GM21825 (cell line): ENCODE results near the gene RASA3.
"Not testable (repeated sequence)": the region's sequence is repeated elsewhere in the genome, so short reads cannot be mapped to it uniquely, and the experiment has no call there.

Experiments
- ATAC-seq: cut with Tn5 transposase; IDR thresholded peaks from one replicate; pipeline ENCODE4 v1.9.1; 2021; ENCODE audit warnings: mild to moderate bottlenecking, moderate library complexity; ENCODE audit not compliant: unreplicated experiment

The RASA3 gene

DNA sequence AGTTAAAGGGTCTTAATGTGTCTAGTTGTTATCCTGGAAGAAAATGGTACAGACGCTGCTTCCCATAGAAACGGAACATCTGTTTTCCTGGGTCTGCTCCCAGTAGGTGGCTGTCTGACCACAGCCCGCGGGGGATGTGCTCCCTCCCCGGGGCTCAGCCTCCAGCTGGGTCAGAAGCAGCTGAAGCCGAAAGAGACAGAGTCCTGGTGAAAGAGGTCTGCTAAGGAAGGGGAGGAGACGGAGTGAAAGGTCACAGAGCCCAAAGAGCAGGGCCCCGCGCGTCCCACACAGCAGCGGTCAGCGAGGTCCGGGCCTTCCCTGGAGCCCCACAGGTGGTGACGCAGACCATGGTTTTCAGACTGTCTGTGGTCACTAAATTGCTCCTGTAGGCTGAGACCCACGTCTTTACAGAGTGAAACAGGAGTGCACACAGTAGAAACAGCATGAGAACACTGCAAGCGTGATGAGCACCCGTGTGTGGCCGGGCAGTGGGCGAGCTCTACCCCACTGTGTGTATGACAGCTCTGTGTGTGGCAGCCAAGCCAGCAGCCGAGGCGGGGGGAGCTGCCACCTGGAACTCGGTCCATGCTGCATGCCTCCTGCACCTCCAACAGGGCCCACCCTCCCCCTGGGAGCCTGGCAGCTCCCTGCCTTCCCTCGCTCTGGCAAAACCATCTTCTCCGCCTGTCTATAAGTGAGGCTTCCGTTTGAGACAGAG, 106.5 kb downstream of the RASA3 start:
- ATAC-seq, result no peak

DNA sequence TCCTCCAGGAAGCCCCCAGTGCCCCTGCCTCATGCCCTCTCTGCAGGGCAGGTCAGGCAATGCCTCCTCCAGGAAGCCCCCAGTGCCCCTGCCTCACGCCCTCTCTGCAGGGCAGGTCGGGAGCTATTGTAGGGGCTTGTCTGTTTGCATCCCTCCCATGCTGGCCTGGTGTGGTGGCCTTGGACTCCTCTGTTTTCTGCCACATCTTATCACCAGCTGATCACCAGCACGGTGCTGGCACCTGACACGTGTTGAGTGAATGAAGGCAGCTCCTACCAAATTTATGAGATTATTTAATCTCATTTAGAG, 107.1 kb downstream of the RASA3 start:
- ATAC-seq, result no peak

DNA sequence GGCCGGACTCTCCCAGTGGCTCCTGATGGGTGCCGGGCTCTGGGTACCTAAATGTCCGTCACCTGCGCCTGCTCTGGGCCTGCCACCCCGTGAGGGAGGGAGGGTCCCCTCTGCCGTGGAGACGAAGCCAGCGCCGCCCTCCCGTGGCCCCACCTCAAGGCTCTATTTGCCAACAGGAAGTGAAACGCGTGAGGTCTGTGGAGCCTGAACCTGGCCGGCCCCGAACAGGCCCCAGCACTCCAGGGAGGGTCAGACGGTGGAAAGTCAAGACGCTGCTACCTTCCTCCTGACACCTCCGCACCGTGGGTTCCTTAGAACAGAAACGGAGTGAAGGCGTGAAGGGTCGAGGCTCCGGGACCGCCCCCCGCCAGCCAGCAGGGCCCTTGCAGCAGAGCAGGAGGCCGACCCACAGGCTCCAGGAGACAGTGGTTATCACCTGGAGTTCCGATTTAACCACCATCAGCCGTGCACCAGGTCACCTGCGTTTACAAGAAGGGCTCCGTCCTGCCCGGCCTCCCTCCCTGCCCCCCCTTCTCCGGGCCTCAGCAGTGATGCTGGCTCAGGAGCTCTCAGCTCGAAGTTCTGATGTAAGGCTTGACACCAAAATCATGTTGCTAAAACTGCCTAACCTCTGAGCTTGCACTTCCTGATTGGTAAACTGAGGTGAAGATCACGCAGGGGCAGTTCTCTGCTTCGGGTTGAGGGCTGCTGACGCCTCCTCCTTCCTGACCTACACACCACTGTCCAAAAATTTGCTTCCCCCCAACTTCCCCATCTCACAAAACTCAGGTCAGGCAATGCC, 107.6 kb downstream of the RASA3 start:
- peak; percentile 68 for ATAC-seq

DNA sequence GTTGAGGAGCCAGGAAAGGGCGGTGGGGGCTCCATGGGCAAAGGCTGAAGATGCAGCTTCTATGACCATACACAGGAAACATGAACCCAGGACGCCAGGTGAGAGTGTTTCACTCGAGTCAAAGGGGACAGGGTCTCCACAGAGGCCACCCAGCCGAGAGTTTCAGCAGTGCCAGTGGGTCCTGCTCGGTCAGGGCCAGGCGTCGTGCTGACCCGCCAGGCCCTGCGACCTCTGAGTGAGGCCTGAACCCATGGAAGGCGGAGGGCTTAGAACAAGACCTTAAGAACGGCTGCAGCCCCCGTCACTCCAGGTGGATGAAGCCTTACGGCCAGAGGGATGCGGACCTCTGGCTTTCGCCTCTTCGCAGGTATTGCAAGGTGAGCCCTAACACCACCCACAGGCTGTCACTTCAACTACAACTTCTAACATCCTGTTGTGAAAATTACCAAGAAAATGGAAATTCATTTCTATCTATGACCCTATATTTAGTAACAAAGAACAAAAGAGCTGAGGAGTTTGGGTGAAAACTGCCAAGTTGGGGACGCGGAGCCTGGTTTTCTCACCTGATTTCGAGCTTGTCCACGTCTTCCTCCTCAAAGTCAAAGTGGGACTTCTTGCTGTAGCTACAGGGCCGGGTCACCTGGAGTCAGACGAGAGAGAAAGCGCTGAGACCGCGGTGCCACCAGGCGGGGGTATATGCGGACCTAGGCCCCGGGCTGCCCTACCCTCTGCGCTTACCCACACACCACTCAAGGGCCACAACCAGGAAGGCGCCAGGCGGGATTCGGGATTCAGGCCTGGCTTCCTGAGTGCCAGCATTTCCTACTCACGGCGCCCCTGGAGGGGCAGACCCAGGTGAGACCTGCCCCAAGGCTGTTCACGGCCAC, 108.5 kb downstream of the RASA3 start:
- no peak for ATAC-seq

DNA sequence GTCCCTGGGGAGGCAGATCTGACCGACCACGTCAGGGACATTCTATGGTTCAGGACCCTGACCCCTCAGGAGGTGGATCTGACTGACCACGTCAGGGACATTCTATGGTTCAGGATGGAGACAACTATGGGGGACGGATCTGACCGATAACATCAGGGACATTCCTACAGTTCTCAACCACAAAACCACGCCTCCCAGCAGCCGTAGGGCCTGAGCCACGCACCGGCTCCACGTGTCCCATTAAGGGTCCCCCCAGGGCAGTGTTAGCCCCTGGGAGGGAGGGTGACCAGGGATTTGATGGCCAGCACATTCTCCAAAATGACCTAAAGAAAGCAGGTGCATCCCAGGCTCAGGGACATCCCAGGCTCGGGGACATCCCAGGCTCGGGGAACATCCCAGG, 109.5 kb downstream of the RASA3 start:
- ATAC-seq, result no peak

DNA sequence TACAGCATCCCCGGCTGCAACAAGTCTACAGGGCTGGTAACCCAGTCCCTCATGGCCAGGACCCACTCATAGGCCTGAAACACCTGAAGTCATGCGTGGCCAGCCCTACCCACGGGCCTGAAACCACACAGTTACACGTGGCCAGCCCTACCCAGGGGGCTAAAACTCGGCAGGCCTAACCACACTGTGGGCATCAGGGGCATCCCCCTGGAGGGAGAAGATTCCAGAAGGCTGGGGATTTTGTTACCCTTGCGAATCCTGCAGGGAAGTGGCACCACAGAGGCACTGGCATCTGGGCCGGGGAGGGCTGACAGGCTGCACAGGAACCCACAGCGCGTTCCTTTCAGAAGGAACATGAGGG, 110.1 kb downstream of the RASA3 start:
- ATAC-seq, result no peak

DNA sequence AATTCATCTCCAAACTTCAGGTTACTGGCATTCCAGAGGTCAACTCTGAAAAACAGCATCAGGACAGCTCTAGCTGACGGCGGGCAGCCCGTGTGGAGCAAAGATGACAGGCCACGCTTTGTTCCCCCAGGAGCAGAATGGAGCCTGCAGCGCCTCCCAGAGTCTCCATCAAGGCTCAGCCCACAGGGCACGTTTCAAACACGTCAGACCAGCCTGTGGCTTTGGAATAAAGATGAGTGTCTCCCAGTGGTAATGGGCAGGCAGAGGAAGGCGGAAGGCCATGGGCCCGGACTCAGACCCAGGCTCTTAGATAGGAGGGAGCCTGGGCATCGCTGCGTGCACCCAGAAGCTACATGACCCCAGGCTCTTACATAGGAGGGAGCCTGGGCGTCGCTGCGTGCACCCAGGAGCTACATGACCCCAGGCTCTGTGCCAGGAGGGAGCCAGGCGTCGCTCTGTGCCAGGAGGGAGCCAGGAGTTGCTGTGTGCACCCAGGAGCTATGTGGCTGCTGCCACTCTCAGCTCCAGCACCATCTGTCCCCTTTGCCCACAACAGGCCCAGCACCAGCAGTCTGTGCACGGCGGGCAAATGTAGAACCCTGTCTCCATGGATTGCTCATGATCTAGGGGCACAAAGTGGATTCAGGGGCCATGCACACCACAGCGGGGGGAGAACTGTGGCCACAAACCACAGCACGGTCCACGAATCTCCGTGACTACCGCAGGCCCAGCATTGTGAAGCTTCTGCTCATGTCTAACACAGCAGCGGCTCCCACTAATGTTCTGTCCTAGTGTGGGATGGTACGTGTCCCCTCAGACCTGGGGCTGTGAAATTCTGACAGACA, 110.7 kb downstream of the RASA3 start:
- no peak for ATAC-seq

DNA sequence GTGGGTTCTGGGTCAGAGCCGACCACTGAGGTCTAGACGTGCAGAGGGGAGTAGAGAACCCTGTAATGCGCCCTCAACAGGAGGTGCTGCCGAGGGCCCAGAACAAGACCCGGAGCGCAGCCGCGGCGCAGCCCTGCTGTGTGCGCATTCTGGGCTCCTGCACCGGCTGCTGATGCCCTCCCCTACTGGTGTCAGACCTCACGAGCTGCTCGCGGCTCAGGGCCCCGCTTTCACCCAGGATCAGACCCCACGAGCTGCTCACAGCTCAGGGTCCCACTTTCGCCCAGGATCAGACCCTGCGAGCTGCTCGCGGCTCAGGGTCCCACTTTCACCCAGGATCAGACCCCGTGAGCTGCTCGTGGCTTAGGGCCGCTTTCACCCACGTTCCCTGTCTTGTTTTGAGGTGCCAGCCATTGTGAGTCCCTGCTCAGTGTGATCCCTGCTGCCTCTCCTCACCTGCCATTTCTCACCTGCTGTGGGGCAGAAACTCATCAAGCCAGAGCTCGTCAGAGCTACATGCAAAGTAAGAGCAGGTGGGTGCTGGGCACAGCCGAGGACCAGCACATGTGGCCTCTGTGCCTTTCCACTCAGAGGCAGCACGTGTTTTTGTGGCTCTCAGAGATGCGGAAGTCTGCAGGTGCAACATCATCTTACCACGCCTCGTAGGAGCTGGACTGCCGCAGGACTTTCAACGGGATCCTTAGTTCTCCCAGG, 111.5 kb downstream of the RASA3 start:
- no peak for ATAC-seq

DNA sequence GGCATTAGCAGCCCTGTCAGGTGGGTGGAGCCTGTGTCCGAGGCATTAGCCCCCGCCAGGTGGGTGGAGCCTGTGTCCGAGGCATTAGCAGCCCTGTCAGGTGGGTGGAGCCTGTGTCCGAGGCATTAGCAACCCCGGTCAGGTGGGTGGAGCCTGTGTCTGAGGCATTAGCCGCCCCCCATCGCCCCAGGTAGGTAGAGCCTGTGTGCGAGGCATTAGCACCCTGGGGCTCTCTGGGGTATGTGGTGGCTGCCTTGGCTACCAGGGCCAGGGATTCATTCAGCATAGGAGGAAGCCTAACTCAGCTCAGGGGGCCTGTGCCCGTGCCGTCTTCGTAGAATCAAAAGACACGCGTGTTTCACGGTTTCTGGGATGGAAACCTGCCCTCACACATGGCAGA, 112.3 kb downstream of the RASA3 start:
- ATAC-seq, result not testable (repeated sequence)

DNA sequence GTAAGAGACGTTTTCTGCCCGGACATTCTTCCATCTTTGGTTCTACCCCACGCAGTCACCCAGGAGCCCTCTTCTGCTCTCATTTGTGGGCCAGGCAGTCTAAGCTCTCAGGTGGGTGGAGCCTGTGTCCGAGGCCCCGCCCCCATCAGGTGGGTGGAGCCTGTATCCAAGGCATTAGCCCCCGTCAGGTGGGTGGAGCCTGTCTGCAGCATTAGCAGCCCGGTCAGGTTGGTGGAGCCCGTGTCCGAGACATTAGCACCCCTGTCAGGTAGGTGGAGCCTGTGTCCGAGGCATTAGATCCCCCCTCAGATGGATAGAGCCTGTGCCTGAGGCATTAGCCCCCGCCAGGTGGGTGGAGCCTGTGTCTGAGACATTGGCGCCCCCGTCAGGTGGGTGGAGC, 113.1 kb downstream of the RASA3 start:
- ATAC-seq, result no peak

DNA sequence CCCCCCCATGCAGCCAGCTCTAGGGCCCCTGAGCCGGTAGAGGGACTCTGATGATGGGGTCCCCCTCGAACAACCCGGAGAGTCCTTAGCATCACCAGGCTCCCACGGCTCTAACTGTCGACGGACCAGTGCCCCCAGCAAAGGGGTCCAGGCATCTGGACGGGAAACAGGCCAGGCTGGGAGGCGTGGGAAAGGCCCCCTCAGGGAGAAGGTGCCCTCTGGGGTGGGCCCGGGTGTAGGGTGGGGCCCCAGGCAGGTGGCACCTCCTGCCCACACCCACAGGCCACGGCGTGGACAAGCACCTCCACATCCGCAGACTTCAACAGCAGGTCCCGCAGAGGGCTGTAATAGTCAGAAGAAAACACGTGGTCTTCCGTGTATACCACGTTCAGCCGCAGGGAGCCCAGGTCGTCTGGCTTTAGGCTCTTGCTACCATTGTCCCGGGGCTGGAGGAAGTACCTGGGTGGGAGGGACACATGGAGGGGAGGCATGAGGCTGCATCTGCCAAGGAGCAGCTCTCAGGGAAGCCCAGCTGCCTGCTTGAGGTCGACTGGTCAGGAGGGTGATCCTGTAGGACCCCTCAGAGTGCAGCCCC, 113.9 kb downstream of the RASA3 start:
- no peak for ATAC-seq

DNA sequence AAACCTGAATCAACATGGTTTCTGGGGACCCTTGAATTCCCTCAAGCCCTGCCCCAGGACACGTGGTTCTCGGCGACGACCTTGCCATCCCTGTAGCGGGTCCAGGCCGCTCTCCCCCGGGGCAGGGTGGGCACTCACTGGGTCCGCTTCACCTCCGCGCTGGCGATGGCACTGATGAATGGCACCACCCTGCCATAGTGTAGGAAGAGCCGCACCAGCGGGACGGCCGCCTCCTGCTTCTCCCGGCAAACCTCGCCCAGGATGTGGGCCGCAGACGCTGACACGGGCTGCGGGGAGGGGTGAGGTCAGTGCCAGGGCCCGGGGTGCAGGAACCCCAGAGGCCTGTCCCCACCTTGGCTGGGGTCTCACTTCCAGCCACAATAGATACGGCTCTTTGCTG, 114.5 kb downstream of the RASA3 start:
- no peak for ATAC-seq

DNA sequence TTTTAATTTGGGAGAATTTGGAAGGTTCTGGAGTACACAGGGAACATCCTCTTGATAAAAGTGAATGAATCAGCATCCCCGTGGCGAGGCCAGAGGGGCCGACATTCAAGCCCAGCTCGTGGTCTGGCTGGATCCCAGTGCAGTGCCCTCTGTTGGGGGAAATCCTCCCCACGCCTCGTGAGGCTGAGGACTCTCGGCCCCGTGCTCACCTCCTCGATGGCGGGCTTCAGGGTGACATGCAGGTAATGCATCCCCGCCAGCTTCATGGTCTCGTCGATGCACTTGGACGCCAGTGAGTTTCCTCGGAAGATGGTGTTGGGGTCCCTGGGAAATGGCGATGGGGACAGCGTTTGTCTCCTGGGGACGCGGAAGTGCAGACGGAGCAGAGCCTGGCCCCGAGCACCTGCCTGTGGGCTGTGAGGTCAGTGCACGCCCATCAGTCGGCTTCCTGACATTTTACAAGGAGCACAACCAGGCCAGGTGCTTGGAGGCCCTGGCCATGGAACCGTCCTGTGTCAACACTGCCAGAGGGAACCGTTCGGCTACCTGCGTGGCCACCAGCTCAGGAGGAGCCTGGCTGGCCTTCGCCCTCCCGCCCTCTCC, 115.3 kb downstream of the RASA3 start:
- ATAC-seq, result no peak

DNA sequence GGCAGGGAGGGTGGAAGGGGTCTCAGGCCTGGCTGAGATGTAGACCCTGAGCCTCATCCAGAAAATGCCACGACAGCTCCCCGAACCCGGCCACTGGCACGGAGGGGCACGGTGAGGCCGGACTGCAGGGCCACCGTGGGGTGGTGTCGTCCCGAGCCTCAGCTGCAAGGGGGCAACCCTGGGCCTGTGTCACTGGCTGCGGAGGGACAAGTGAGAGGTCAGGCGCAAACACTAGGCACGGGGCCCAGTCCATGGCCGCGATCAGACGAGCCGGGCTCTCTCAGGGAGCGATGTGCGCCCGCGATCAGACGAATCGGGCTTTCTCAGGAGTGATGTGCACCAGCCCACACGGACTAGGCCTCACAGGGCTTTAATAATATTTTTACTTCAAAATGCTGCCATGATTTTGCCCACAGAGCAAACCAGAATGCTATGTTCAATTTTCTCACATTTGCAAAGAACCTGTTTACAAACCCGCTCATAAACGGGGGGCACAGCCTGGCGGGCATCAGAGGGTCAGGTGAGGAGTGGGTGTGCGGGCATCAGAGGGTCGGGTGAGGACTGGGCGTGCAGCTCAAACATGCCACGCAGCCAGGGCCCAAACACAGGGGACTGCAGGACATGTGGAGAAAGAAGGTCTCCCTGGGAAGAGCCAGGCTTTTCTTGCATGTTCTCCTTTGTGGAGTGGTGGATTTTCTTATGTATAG, 115.9 kb downstream of the RASA3 start:
- ATAC-seq, result no peak

DNA sequence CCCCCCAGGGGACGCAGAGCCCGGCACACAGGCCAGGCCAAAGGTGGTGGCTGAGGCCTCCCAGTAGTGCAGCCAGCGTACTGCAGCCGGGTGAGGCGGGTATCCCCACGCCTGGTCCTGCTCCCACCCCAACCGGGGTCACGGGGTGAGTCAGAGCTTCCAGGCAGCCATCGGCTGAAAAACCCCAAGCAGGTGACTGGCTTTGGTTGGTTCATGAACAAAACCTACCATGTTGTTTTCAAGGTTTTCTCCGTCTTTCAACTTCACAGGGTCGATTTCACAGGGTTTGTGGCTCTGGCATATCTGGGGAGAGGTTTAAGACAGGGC, 116.5 kb downstream of the RASA3 start:
- ATAC-seq, result no peak

DNA sequence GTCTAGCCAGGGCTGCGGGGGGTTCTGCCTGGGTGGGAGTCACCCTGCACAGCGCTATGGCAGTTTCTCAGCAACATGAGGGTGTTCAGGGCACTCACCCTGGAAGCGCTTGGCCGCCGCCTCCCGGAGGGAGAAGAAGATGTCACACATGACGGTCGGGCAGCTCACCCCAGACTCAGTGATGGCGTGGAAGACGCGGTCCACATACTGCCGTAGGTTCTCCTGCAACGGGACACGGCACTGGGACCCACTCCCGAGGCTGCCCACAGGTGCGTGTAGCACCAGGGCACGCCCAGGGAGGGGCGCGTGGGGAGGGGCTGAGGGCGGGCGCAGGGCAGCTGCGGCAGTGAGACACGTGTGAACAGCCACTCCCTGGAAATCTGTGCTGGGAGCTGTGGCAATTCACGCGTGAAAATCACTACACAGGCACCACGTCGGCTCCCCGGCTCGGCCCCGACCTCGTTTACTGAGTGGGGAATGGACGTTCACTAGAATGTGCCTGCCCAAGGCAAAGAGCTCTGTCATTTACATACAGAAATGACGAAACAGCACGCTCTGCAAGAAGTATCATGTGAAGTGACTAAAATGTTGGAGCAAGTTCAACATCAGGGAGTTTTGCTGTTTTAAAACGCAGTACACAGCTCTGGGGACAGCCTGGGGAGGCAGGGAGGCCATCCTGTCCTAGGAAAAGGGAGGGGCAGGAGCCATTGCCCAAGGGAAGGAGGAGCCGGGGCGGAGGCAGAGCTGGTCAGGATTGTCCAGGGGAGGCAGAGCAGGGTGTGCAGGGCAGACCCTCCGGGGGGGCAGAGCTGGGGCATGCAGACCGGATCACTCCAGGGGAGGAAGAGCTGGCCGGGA, 117.1 kb downstream of the RASA3 start:
- ATAC-seq, result no peak

DNA sequence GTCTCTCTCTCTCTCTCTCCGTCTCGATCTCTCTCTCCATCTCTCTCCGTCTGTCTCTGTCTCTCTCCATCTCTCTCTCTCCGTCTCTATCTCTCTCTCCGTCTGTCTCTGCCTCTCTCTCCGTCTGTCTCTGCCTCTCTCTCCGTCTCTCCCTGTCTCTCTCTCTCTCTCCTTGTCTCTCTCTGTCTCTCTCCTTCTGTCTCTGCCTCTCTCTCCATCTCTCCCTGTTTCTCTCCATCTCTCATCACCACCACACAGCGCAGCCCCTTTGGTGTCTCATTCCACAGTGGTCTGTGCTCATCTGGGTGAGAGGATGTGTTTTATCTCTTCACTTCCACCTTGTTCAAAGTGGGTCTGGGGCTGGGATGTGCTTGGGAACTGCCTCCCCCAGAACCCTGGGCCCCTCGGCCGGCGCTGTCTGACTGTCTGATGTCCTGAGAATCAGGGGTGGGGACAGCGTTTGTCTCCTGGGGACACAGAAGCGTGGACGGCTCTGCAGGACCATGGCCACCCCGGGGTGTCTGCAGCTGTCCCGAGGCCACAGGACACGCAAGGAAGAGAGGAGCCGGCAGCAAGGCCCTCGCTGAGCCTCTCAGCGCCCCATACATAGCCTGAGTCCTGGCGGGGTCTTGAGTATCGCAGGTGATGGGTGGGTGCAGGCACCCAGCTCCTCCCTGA, 118.3 kb downstream of the RASA3 start:
- ATAC-seq, result no peak
